ENCODE data around the gene DRC7. TPM values are rescaled to one million over a fixed set of nuclear protein-coding genes. Genes with fewer than 3 reads are reported as not detected.

DRC7 gene
- total RNA-seq, 1 donor from 2014 or later: under 0.01 TPM

GRCh38 chr16:57675741-57676551, 18.7 kb upstream of the DRC7 start:
- FAIRE-seq (no peak), DNase-seq (ENCODE audit: low spot score in 2 of 2) (no peak)

- DNase-seq (ENCODE audit: low spot score in 2 of 2) (no peak), FAIRE-seq (no peak)
Observed at GRCh38 chr16:57676553-57677085, 18.0 kb upstream of the DRC7 start.

- no peak for FAIRE-seq
- DNase-seq (ENCODE audit: low spot score in 2 of 2): no peak
Observed at GRCh38 chr16:57677622-57678369, 16.8 kb upstream of the DRC7 start.

GRCh38 chr16:57679016-57679415, 15.6 kb upstream of the DRC7 start:
- no peak for DNase-seq (ENCODE audit: low spot score in 2 of 2)
- no peak for FAIRE-seq

- FAIRE-seq (no peak), DNase-seq (ENCODE audit: low spot score in 2 of 2) (no peak)
Observed at GRCh38 chr16:57679767-57680482, 14.7 kb upstream of the DRC7 start.

GRCh38 chr16:57680842-57681375, 13.7 kb upstream of the DRC7 start:
- no peak for DNase-seq (ENCODE audit: low spot score in 2 of 2)
- no peak for FAIRE-seq

GRCh38 chr16:57681950-57682728, 12.5 kb upstream of the DRC7 start:
- no peak for FAIRE-seq
- DNase-seq (ENCODE audit: low spot score in 2 of 2): no peak

- no peak for DNase-seq (ENCODE audit: low spot score in 2 of 2)
- no peak for FAIRE-seq
Observed at GRCh38 chr16:57682809-57683635, 11.6 kb upstream of the DRC7 start.

GRCh38 chr16:57683636-57684545, 10.7 kb upstream of the DRC7 start:
- no peak for FAIRE-seq

GRCh38 chr16:57684626-57685358, 9.8 kb upstream of the DRC7 start:
- no peak for DNase-seq (ENCODE audit: low spot score in 2 of 2)
- FAIRE-seq: no peak

More at GRCh38 chr16:57683636-57684545, 10.7 kb upstream of the DRC7 start:
- no peak for DNase-seq (ENCODE audit: low spot score in 2 of 2)

GRCh38 chr16:57685633-57686032, 9.0 kb upstream of the DRC7 start:
- no peak for DNase-seq (ENCODE audit: low spot score in 2 of 2)
- no peak for FAIRE-seq

GRCh38 chr16:57686577-57686976, 8.0 kb upstream of the DRC7 start:
- DNase-seq (ENCODE audit: low spot score in 2 of 2) (no peak), FAIRE-seq (no peak)

- FAIRE-seq (no peak), DNase-seq (ENCODE audit: low spot score in 2 of 2) (no peak)
Observed at GRCh38 chr16:57687363-57687929, 7.2 kb upstream of the DRC7 start.

- FAIRE-seq (no peak), DNase-seq (ENCODE audit: low spot score in 2 of 2) (no peak)
Observed at GRCh38 chr16:57688487-57688986, 6.1 kb upstream of the DRC7 start.

GRCh38 chr16:57688987-57689761, 5.4 kb upstream of the DRC7 start:
- FAIRE-seq: no peak
- DNase-seq (ENCODE audit: low spot score in 2 of 2): no peak

All from frontal cortex (tissue), 4 donors.